Colonic mucosa (tissue), 4 donors: ENCODE results near the gene ROR1. TPM values are rescaled to one million over a fixed set of nuclear protein-coding genes. Genes with fewer than 3 reads are reported as not detected.

ENCODE experiments used
- DNase-seq: peaks from one replicate; pipeline ENCODE4 v3.0.0-alpha.2; 2020
- H3K27ac ChIP-seq: fragments of 200-600 bp; one replicate; pipeline ENCODE4 v1.8.0; 2021
- H3K27me3 ChIP-seq: fragments of 200-600 bp; one replicate; pipeline ENCODE4 v1.8.0; 2021
- H3K36me3 ChIP-seq: fragments of 200-600 bp; one replicate; pipeline ENCODE4 v1.8.0; 2021
- H3K4me1 ChIP-seq: fragments of 200-600 bp; one replicate; pipeline ENCODE4 v1.8.0; 2021; ENCODE audit warnings: mild to moderate bottlenecking
- H3K4me3 ChIP-seq: fragments of 200-600 bp; one replicate; pipeline ENCODE4 v1.8.0; 2021
- H3K9ac ChIP-seq, 2 donors: one replicate each; pipeline ENCODE4 v1.7.0; 2013; ENCODE audit warnings: control low read depth in 2 of 2, low read depth in 2 of 2, low read length in 2 of 2
- H3K9me3 ChIP-seq: fragments of 200-600 bp; one replicate; pipeline ENCODE4 v1.8.0; 2021
- CTCF ChIP-seq: fragments of 200-600 bp; IDR thresholded peaks from one replicate; pipeline ENCODE4 v1.8.0; 2022; ENCODE audit warnings: antibody characterized with exemption, mild to moderate bottlenecking
- intact Hi-C: fragments of 100-400 bp; cut with DNase I; formaldehyde crosslinking; loops from one replicate; pipeline ENCODE4 v1.14.1; 2022
- total RNA-seq, 2 donors: library from RNA; stranded (reverse); fragmentation: NEBNext Ultra II Directional in 1 of 2; extraction: Animal tissue kit (Norgen Biotek cat#: 25700) in 1 of 2; gene quantifications; one replicate each; pipeline ENCODE4 v1.2.1, GENCODE V29; 2021
- donor health status: healthy.
- donor health status: DM: no; HTN: no; CAD: no.
- donor health status: DM: no; HTN: no; CAD: no.

Gene ROR1
- total RNA-seq, 2 donors from 2014 or later: 5.1 to 6.8 TPM

GRCh38 chr1:64171797-64172281 is 398.0 kb downstream of the ROR1 start:
- Histone ChIP-seq H3K9me3 (no peaks in the 10 kb centered on the region), H3K4me1 (no peaks in the 10 kb centered on the region), H3K27ac (no peak overlapping the region), H3K36me3 (no peaks in the 10 kb centered on the region), H3K4me3 (no peak overlapping the region), H3K9ac (no peak overlapping the region), H3K27me3 (no peaks in the 10 kb centered on the region)
- intact Hi-C loops: no loop called here
- peak; percentile 31 for DNase-seq
- no peak for TF ChIP-seq CTCF

GRCh38 chr1:64172458-64172983 is 398.7 kb downstream of the ROR1 start:
- Histone ChIP-seq H3K9ac (no peak overlapping the region), H3K27me3 (no peaks in the 10 kb centered on the region), H3K4me1 (no peaks in the 10 kb centered on the region), H3K9me3 (no peaks in the 10 kb centered on the region), H3K36me3 (no peaks in the 10 kb centered on the region), H3K4me3 (no peak overlapping the region), H3K27ac (no peak overlapping the region)
- no peak for DNase-seq
- no peak for TF ChIP-seq CTCF
- intact Hi-C loops: no loop called here

- intact Hi-C loops: no loop called here
- no peaks in the 10 kb centered on the region for H3K4me1 ChIP-seq
- DNase-seq: no peak
- no peak overlapping the region for H3K4me3 ChIP-seq
- no peak overlapping the region for H3K9ac ChIP-seq
- H3K27me3 ChIP-seq: no peaks in the 10 kb centered on the region
- H3K9me3 ChIP-seq: no peaks in the 10 kb centered on the region
- no peaks in the 10 kb centered on the region for H3K36me3 ChIP-seq
- no peak for TF ChIP-seq CTCF
- no peak overlapping the region for H3K27ac ChIP-seq
Observed at GRCh38 chr1:64173336-64173940, 399.6 kb downstream of the ROR1 start.

GRCh38 chr1:64175639-64176038 is 401.8 kb downstream of the ROR1 start:
- no peaks in the 10 kb centered on the region for H3K27me3 ChIP-seq
- H3K4me3 ChIP-seq: no peak overlapping the region
- H3K27ac ChIP-seq: no peak overlapping the region
- H3K36me3 ChIP-seq: no peaks in the 10 kb centered on the region
- no peak for DNase-seq
- intact Hi-C loops: no loop called here
- no peak overlapping the region for H3K9ac ChIP-seq
- no peaks in the 10 kb centered on the region for H3K4me1 ChIP-seq
- no peak for TF ChIP-seq CTCF
- no peaks in the 10 kb centered on the region for H3K9me3 ChIP-seq

- H3K9me3 ChIP-seq: no peaks in the 10 kb centered on the region
- no peak for TF ChIP-seq CTCF
- intact Hi-C loops: no loop called here
- no peaks in the 10 kb centered on the region for H3K27me3 ChIP-seq
- H3K4me1 ChIP-seq: no peaks in the 10 kb centered on the region
- DNase-seq: no peak
- H3K4me3 ChIP-seq: no peak overlapping the region
- H3K9ac ChIP-seq: no peak overlapping the region
- H3K27ac ChIP-seq: no peak overlapping the region
- H3K36me3 ChIP-seq: no peaks in the 10 kb centered on the region
Observed at GRCh38 chr1:64176659-64177058, 402.8 kb downstream of the ROR1 start.
